Measurements from ENCODE around the gene SMS. TPM values are rescaled to one million over a fixed set of nuclear protein-coding genes. Genes with fewer than 3 reads are reported as not detected.

The SMS gene
- total RNA-seq, 1 donor from 2014 or later: 66.3 TPM

GRCh38 chrX:21943460-21944135 is 3.1 kb downstream of the SMS start:
- CTCF ChIA-PET: no interaction called here
- no peaks in the 10 kb centered on the region for H3K27me3 Mint-ChIP-seq
- intact Hi-C loops (cut with micrococcal nuclease): loop anchor here (5.0 kb wide), 1 partner anchor 119 kb away; no protein-coding TSS in a partner anchor
- H3K4me3 Mint-ChIP-seq: peak overlapping the region; percentile 65
- no peaks in the 10 kb centered on the region for H3K9me3 Mint-ChIP-seq
- ATAC-seq (ENCODE audit: low read depth) (no peak), DNase-seq (no peak)
- TF ChIP-seq, protein P1, sequence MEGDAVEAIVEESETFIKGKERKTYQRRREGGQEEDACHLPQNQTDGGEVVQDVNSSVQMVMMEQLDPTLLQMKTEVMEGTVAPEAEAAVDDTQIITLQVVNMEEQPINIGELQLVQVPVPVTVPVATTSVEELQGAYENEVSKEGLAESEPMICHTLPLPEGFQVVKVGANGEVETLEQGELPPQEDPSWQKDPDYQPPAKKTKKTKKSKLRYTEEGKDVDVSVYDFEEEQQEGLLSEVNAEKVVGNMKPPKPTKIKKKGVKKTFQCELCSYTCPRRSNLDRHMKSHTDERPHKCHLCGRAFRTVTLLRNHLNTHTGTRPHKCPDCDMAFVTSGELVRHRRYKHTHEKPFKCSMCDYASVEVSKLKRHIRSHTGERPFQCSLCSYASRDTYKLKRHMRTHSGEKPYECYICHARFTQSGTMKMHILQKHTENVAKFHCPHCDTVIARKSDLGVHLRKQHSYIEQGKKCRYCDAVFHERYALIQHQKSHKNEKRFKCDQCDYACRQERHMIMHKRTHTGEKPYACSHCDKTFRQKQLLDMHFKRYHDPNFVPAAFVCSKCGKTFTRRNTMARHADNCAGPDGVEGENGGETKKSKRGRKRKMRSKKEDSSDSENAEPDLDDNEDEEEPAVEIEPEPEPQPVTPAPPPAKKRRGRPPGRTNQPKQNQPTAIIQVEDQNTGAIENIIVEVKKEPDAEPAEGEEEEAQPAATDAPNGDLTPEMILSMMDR (IDR thresholded peaks at IDR 0.05): no peak
- POLR2A ChIA-PET: interaction anchor here (0.6 kb wide), 1 partner anchor 10 kb away, joined by 4 read pairs; no protein-coding TSS in a partner anchor
- H3K36me3 Mint-ChIP-seq (ENCODE audit: low read depth): peaks cover 2% of the 10 kb centered on the region
- peak overlapping the region; percentile 52 for H3K27ac Mint-ChIP-seq
- peaks cover 40% of the 10 kb centered on the region for H3K4me1 Mint-ChIP-seq

GRCh38 chrX:21944136-21944615 is 3.7 kb downstream of the SMS start:
- Mint-ChIP-seq H3K27me3 (no peaks in the 10 kb centered on the region), H3K27ac (no peak overlapping the region), H3K36me3 (ENCODE audit: low read depth) (peaks cover 2% of the 10 kb centered on the region), H3K4me3 (no peak overlapping the region), H3K9me3 (no peaks in the 10 kb centered on the region), H3K4me1 (peaks cover 40% of the 10 kb centered on the region)
- intact Hi-C loops (cut with micrococcal nuclease): loop anchor here (5.0 kb wide), 1 partner anchor 118 kb away; no protein-coding TSS in a partner anchor
- TF ChIP-seq, protein P1 (IDR thresholded peaks at IDR 0.05): no peak
- ATAC-seq (ENCODE audit: low read depth) (no peak), DNase-seq (no peak)
- ChIA-PET CTCF (no interaction called here), POLR2A (no interaction called here)

DNA sequence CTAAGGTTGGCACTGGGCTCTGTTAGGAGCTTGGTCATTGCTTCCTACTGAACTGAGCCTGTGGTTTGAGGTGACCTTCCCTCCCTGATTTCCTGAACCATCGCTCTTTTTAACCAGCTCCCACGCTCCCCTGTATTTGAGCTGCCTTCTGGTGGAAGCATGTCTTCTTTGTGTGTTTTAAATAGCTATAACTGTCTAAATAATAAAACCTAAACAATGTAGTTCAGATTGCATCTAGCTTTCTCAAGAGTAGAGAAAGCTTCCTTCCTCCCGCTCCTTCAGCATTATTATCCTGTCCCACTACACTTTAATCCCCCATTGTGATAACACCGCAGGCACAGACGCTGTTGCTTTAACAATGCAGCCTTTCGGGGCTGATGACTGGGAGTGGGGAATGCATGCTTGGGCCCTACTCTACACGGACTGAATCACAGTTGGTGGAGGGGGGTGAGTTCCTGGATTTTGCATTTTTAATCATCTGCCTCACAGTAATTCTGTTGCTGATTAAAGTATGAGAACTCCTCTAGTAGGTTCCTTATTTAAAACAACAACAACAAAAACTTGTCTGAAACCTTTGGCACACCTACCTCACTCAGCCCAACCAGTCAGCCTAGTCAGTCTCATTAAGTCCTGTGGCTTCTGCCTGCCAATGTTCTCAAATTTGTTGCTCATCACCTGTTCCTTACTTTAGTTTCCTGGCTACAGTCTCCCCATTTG is 6.6 kb downstream of the SMS start:
- ATAC-seq (ENCODE audit: low read depth): no peak
- ChIA-PET CTCF (no interaction called here), POLR2A (no interaction called here)
- TF ChIP-seq, protein P1 (IDR thresholded peaks at IDR 0.05): no peak
- peaks cover 39% of the 10 kb centered on the region for H3K4me1 Mint-ChIP-seq
- no peak overlapping the region for H3K27ac Mint-ChIP-seq
- intact Hi-C loops (cut with micrococcal nuclease): no loop called here
- H3K4me3 Mint-ChIP-seq: no peak overlapping the region
- H3K9me3 Mint-ChIP-seq: no peaks in the 10 kb centered on the region
- no peaks in the 10 kb centered on the region for H3K27me3 Mint-ChIP-seq
- H3K36me3 Mint-ChIP-seq (ENCODE audit: low read depth): peaks cover 2% of the 10 kb centered on the region
- no peak for DNase-seq

DNA sequence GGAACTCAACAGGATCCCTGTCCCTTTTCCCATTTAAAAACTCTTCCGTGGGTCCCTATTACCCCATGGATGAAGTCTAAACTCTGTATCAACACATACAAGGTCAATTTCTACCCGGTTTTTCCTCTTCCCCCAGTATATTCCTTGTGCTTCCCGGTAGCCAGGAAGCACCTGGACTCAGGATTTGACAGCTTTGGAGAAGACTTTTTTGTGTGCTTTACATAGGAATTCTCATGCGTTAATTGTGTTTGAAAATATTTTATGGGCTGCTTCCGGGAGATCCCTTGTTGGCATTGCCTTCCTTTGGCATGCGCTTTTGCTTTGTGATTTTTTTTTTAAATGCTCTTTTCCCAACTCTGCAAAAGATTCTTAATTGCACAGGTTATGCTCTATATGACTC is 7.2 kb downstream of the SMS start:
- Mint-ChIP-seq H3K4me1 (peaks cover 35% of the 10 kb centered on the region), H3K9me3 (no peaks in the 10 kb centered on the region), H3K27me3 (no peaks in the 10 kb centered on the region), H3K4me3 (no peak overlapping the region), H3K36me3 (ENCODE audit: low read depth) (peaks cover 2% of the 10 kb centered on the region), H3K27ac (no peak overlapping the region)
- no peak for ATAC-seq (ENCODE audit: low read depth)
- intact Hi-C loops (cut with micrococcal nuclease): no loop called here
- CTCF ChIA-PET: no interaction called here
- DNase-seq: no peak
- POLR2A ChIA-PET: no interaction called here
- TF ChIP-seq, protein P1 (IDR thresholded peaks at IDR 0.05): no peak

DNA sequence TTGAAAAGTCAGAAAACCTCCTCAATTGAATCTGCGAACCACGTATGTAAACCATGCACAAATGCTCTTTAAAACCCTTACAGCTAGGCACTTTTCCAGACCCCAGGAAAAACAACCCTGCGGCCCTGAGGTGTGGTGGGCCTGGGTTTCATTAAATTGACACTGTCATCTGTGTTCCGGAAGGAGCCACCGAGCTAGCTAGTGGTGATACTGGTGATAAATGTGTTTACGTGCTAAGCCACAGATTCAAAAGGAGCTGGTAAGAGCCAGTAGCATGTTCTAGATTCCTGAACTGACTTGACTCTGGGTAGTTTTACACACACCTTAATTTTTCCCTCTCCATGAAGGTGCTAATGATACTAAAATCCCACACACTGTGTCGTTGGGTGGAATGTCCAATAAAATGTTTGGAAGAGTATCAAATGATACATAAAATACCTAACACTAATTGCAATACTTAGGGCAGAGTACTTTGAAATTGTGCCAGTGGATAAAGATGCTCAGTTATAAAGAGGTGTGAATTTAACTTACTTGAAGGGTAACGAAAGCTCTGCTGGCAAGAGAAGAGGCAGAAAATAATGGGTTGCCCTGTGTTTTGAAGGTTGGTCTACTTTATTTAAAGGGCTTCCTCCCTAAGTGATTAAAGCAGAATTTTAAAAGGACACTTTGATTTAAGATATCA is 8.5 kb downstream of the SMS start:
- no peaks in the 10 kb centered on the region for H3K9me3 Mint-ChIP-seq
- CTCF ChIA-PET: no interaction called here
- H3K27me3 Mint-ChIP-seq: no peaks in the 10 kb centered on the region
- no peak for ATAC-seq (ENCODE audit: low read depth)
- no peak overlapping the region for H3K4me3 Mint-ChIP-seq
- TF ChIP-seq, protein P1 (IDR thresholded peaks at IDR 0.05): no peak
- peaks cover 24% of the 10 kb centered on the region for H3K4me1 Mint-ChIP-seq
- H3K27ac Mint-ChIP-seq: no peak overlapping the region
- intact Hi-C loops (cut with micrococcal nuclease): no loop called here
- DNase-seq: no peak
- POLR2A ChIA-PET: no interaction called here
- peaks cover 5% of the 10 kb centered on the region for H3K36me3 Mint-ChIP-seq (ENCODE audit: low read depth)

Measured in activated B cell treated with CpG ODN at 0.5 μM for 24 hours (primary cell).